HFFc6 (cell line): ENCODE measurements around the gene C19orf25. TPM values are rescaled to one million over a fixed set of nuclear protein-coding genes. Genes with fewer than 3 reads are reported as not detected.
A peak's percentile ranks its signal among the peaks of the same experiment; 100 is the strongest.

ENCODE experiments used
- DNase-seq: peaks from one replicate; pipeline ENCODE4 v3.0.0-alpha.2; 2018
- H3K27ac Mint-ChIP-seq: 2 replicates; pipeline ENCODE4 v1.8.0; 2020; ENCODE audit warnings: mild to moderate bottlenecking, mixed read lengths
- H3K27me3 Mint-ChIP-seq: 2 replicates; pipeline ENCODE4 v1.8.0; 2021; ENCODE audit warnings: mild to moderate bottlenecking, moderate library complexity, mixed read lengths; ENCODE audit not compliant: insufficient read depth
- H3K36me3 Mint-ChIP-seq: 2 replicates; pipeline ENCODE4 v1.8.0; 2021; ENCODE audit warnings: low read depth, mixed read lengths
- H3K4me1 Mint-ChIP-seq: 2 replicates; pipeline ENCODE4 v1.8.0; 2020; ENCODE audit warnings: low read depth, mixed read lengths
- H3K4me3 Mint-ChIP-seq: 2 replicates; pipeline ENCODE4 v1.8.0; 2020; ENCODE audit warnings: mild to moderate bottlenecking, moderate library complexity, mixed read lengths
- H3K9me3 Mint-ChIP-seq: 2 replicates; pipeline ENCODE4 v1.8.0; 2020; ENCODE audit warnings: mild to moderate bottlenecking, mixed read lengths
- total RNA-seq, 6 experiments: library from RNA; stranded (reverse); fragmentation: NEBNext Ultra II Directional; extraction: Animal tissue kit (Norgen Biotek cat#: 25700); gene quantifications; 2 replicates in 1 of 6; 3 replicates in 5 of 6; pipeline ENCODE4 v1.2.3, GENCODE V29; 2021
- TF ChIP-seq, protein P1 (sequence below): fragments of 200-600 bp; sonication (generic); IDR thresholded peaks from 2 replicates; pipeline ENCODE4 v1.5.0; 2021; ENCODE audit warnings: antibody characterized with exemption, mild to moderate bottlenecking

Gene C19orf25
- total RNA-seq, 6 experiments from 2014 or later: 26.7 to 34.8 (median 29.6) TPM

DNA sequence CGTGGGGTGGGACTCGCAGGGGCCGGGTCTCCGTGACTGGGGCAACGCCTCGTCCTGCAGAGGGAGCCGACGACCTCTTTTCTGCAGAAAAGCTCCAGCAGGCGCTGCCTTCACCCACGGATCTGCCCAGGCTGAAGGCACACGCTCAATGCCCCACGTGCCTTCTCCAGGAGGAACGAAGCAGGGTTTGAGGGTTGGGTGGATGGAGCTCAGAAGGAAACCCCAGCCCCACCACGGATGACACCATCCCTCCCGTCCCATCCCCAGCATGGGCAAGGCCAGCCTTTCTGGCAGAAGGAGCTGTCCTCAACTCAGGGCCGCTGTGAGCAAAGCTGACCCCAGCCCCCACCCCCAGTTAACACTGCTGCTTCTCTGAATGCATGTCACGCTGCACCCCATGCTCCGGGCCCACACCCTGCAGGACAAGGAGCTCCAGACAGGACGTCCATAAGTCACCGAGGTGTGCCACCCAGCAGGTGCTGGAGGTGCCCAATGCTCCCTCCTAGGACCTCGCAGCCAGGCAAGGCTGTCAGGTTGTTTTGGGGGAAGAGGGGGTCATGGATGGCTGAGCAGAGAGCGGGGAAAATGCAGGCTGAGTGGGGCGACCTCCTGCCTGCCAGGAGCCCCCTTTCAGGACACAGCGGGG is 7.4 kb downstream of the C19orf25 start:
- Mint-ChIP-seq H3K4me3 (peak overlapping the region; percentile 55), H3K36me3 (no peaks in the 10 kb centered on the region), H3K27me3 (peaks cover 8% of the 10 kb centered on the region), H3K9me3 (no peaks in the 10 kb centered on the region), H3K27ac (no peak overlapping the region), H3K4me1 (no peaks in the 10 kb centered on the region)
- DNase-seq: peak; percentile 31
- TF ChIP-seq, protein P1, sequence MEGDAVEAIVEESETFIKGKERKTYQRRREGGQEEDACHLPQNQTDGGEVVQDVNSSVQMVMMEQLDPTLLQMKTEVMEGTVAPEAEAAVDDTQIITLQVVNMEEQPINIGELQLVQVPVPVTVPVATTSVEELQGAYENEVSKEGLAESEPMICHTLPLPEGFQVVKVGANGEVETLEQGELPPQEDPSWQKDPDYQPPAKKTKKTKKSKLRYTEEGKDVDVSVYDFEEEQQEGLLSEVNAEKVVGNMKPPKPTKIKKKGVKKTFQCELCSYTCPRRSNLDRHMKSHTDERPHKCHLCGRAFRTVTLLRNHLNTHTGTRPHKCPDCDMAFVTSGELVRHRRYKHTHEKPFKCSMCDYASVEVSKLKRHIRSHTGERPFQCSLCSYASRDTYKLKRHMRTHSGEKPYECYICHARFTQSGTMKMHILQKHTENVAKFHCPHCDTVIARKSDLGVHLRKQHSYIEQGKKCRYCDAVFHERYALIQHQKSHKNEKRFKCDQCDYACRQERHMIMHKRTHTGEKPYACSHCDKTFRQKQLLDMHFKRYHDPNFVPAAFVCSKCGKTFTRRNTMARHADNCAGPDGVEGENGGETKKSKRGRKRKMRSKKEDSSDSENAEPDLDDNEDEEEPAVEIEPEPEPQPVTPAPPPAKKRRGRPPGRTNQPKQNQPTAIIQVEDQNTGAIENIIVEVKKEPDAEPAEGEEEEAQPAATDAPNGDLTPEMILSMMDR: no peak; the same call in 1 of the 2 replicates

DNA sequence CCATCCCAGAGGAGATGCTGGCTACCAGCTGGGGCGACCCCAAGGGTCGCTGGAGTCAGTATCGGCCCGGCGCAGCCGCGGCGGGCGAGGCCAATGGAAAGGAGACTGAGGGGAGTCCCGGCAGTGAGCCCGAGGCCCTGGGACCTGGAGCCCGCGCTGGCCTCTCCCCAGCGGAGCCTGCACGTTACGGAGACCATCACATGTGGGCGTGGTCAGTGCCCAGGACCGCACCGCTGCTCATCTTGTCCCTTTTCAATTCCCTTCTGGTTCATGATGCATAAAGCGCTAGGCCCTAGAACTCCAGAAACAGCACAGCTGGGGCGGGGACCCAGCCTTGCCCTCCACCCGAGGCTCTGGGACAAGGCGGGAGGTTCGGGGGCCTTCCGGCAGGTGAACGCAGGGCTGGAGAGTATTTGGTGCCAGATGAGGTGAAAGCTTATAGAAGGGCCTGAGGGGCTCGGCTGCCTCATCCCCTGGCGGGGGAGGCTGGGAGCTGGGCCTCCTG is 8.0 kb downstream of the C19orf25 start:
- Mint-ChIP-seq H3K4me1 (no peaks in the 10 kb centered on the region), H3K27me3 (peaks cover 8% of the 10 kb centered on the region), H3K27ac (no peak overlapping the region), H3K36me3 (no peaks in the 10 kb centered on the region), H3K4me3 (peak overlapping the region; percentile 55), H3K9me3 (no peaks in the 10 kb centered on the region)
- TF ChIP-seq, protein P1: peak; percentile 54; the same call in 1 of the 2 replicates
- no peak for DNase-seq

DNA sequence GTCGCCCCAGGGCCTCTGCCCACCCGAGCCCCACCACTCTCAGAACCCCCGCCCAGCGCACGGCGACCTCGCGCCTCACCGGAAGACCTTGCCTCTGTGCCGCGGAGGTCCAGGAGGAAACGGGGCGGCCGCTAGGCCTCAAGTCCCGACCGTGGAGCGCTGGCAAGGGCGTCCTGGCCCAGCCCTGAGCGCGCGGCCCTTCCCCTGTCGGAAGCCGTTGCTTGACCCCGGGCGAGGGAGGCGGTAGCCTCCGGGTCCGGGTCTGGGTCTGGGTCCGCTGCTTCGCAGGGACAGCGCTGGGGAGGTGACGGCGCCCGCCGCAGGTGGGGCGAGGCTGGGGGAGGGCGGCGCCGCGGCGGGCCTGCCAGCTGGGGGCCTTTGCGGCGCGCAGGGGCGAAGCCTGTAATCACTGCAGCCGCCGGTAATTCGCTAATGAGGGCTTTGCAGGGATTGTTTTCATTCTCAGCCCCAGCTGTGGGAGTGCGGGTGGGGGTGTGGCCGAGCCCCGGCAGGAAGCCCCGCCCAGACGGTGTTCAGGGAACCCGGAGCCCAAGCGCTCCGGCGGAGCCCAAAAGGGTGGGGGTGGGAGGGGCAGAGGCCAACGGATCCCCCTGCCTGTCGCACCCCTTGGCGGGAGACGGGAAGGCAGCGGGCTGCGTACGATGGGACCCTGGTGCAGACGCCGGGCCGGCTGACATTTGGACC is 8.6 kb downstream of the C19orf25 start:
- Mint-ChIP-seq H3K4me3 (peak overlapping the region; percentile 83), H3K27me3 (peaks cover 8% of the 10 kb centered on the region)
- TF ChIP-seq, protein P1: no peak

GRCh38 chr19:1470055-1470304 is 9.0 kb downstream of the C19orf25 start:
- H3K27ac Mint-ChIP-seq: peak overlapping the region; percentile 51; the same call in 1 of the 2 replicates

More for the DNA sequence above, 8.6 kb downstream of the C19orf25 start:
- Mint-ChIP-seq H3K9me3 (no peaks in the 10 kb centered on the region), H3K4me1 (no peaks in the 10 kb centered on the region), H3K36me3 (no peaks in the 10 kb centered on the region), H3K27ac (peak overlapping the region; percentile 51; the same call in 1 of the 2 replicates)
- no peak for DNase-seq

DNA sequence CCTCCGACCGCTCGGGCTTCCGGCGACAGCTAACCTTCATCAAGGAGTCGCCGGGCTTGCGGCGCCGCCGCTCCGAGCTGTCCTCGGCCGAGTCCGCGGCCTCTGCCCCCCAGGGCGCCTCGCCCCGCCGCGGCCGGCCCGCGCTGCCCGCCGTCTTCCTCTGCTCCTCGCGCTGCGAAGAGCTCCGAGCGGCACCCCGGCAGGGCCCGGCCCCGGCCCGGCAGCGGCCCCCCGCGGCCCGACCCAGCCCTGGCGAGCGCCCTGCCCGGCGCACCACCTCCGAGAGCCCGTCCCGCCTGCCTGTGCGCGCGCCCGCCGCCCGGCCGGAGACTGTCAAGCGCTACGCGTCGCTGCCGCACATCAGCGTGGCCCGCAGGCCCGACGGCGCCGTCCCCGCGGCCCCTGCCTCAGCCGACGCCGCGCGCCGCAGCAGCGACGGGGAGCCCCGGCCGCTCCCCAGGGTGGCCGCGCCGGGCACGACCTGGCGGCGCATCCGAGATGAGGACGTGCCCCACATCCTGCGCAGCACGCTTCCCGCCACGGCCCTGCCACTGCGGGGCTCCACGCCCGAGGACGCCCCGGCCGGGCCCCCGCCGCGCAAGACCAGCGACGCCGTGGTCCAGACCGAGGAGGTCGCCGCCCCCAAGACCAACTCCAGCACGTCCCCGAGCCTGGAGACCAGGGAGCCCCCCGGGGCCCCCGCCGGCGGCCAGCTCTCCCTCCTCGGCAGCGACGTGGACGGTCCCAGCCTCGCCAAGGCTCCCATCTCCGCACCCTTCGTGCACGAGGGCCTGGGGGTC is 9.6 kb downstream of the C19orf25 start:
- DNase-seq: no peak
- no peaks in the 10 kb centered on the region for H3K4me1 Mint-ChIP-seq
- H3K27me3 Mint-ChIP-seq: peaks cover 8% of the 10 kb centered on the region
- H3K36me3 Mint-ChIP-seq: no peaks in the 10 kb centered on the region
- no peaks in the 10 kb centered on the region for H3K9me3 Mint-ChIP-seq
- H3K4me3 Mint-ChIP-seq: peak overlapping the region; percentile 83; the same call in 1 of the 2 replicates
- no peak overlapping the region; the same call in 1 of the 2 replicates for H3K27ac Mint-ChIP-seq
- TF ChIP-seq, protein P1: no peak

More at GRCh38 chr19:1470055-1470304, 9.0 kb downstream of the C19orf25 start:
- H3K9me3 Mint-ChIP-seq: no peaks in the 10 kb centered on the region
- no peaks in the 10 kb centered on the region for H3K4me1 Mint-ChIP-seq
- H3K4me3 Mint-ChIP-seq: peak overlapping the region; percentile 83
- H3K36me3 Mint-ChIP-seq: no peaks in the 10 kb centered on the region
- TF ChIP-seq, protein P1: no peak
- no peak for DNase-seq
- H3K27me3 Mint-ChIP-seq: peaks cover 8% of the 10 kb centered on the region
